Chondrocyte (in vitro differentiated cells): ENCODE measurements around the gene VDAC1. TPM values are rescaled to one million over a fixed set of nuclear protein-coding genes. Genes with fewer than 3 reads are reported as not detected.
A peak's percentile ranks its signal among the peaks of the same experiment; 100 is the strongest.

Experiments used
- DNase-seq: peaks from one replicate; pipeline ENCODE4 v3.0.0; 2021; ENCODE audit warnings: mixed read lengths, low spot score
- H3K27ac Mint-ChIP-seq: one replicate; pipeline ENCODE4 v1.8.0; 2021; ENCODE audit warnings: mild to moderate bottlenecking, moderate library complexity, mixed read lengths; ENCODE audit not compliant: unreplicated experiment
- H3K27me3 Mint-ChIP-seq: 2 replicates; pipeline ENCODE4 v1.8.0; 2021; ENCODE audit warnings: low read depth, mixed read lengths
- H3K36me3 Mint-ChIP-seq: 2 replicates; pipeline ENCODE4 v1.8.0; 2021; ENCODE audit warnings: low read depth, mixed read lengths
- H3K4me1 Mint-ChIP-seq: 2 replicates; pipeline ENCODE4 v1.8.0; 2021; ENCODE audit warnings: low read depth, mild to moderate bottlenecking, mixed read lengths
- H3K4me3 Mint-ChIP-seq: one replicate; pipeline ENCODE4 v1.8.0; 2021; ENCODE audit warnings: mild to moderate bottlenecking, moderate library complexity, mixed read lengths; ENCODE audit not compliant: unreplicated experiment
- H3K9me3 Mint-ChIP-seq: 2 replicates; pipeline ENCODE4 v1.8.0; 2021; ENCODE audit warnings: low read depth, mixed read lengths
- total RNA-seq: library from RNA; stranded (reverse); gene quantifications from 3 replicates; pipeline ENCODE4 v1.2.1, GENCODE V29; 2021
- TF ChIP-seq, protein P1 (sequence below): fragments of 200-600 bp; sonication (generic); IDR thresholded peaks from 2 replicates; pipeline ENCODE4 v1.5.0; 2021; ENCODE audit warnings: antibody characterized with exemption, mild to moderate bottlenecking, moderate library complexity

Gene VDAC1
- total RNA-seq, 1 donor from 2014 or later: 138 TPM

DNA sequence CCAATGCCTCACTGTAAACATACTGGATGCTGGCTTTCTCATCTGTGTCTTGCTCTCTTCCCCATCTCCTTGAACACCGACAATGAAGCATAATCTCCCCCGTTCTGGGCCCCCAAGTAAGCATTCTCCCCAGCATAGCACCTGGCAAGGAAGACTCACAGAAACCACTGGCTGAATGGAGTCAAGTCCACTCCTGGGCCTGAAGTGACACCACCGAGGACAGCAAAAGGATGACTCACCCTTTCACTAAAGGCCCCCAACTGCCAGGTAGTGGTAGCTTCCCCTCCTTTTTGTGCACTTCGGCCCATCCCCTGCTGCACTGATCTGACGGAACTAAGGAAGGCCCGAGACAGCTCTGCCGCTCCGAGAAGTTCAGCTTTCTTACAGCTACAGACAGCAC is 9.4 kb downstream of the VDAC1 start:
- Mint-ChIP-seq H3K4me3 (no peak overlapping the region), H3K27ac (peak overlapping the region; percentile 33)

DNA sequence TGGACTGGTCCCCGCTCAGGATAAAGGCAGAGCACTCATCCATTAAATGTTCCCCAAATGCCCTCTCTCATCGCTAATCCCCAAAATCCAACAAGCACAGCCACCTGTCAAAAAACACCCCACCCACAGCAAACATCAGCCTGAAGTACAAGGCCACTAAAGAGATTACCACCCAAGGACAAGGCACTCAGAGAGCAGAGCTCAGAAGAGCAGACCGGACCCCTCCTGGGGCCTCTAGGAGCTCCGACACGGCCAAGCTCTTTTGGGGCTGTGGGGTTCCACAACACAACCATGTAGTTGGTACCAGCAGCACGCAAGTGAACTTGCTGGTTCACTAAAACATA is 9.8 kb downstream of the VDAC1 start:
- Mint-ChIP-seq H3K4me3 (no peak overlapping the region), H3K4me1 (peaks cover 72% of the 10 kb centered on the region), H3K9me3 (no peaks in the 10 kb centered on the region), H3K27ac (peak overlapping the region; percentile 4), H3K27me3 (no peaks in the 10 kb centered on the region), H3K36me3 (peaks cover 9% of the 10 kb centered on the region)
- DNase-seq: no peak
- TF ChIP-seq, protein P1, sequence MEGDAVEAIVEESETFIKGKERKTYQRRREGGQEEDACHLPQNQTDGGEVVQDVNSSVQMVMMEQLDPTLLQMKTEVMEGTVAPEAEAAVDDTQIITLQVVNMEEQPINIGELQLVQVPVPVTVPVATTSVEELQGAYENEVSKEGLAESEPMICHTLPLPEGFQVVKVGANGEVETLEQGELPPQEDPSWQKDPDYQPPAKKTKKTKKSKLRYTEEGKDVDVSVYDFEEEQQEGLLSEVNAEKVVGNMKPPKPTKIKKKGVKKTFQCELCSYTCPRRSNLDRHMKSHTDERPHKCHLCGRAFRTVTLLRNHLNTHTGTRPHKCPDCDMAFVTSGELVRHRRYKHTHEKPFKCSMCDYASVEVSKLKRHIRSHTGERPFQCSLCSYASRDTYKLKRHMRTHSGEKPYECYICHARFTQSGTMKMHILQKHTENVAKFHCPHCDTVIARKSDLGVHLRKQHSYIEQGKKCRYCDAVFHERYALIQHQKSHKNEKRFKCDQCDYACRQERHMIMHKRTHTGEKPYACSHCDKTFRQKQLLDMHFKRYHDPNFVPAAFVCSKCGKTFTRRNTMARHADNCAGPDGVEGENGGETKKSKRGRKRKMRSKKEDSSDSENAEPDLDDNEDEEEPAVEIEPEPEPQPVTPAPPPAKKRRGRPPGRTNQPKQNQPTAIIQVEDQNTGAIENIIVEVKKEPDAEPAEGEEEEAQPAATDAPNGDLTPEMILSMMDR: no peak

More for the DNA sequence above, 9.4 kb downstream of the VDAC1 start:
- Mint-ChIP-seq H3K9me3 (no peaks in the 10 kb centered on the region), H3K27me3 (no peaks in the 10 kb centered on the region), H3K4me1 (peaks cover 76% of the 10 kb centered on the region), H3K36me3 (peaks cover 6% of the 10 kb centered on the region)
- TF ChIP-seq, protein P1: no peak
- peak; percentile 7 for DNase-seq

DNA sequence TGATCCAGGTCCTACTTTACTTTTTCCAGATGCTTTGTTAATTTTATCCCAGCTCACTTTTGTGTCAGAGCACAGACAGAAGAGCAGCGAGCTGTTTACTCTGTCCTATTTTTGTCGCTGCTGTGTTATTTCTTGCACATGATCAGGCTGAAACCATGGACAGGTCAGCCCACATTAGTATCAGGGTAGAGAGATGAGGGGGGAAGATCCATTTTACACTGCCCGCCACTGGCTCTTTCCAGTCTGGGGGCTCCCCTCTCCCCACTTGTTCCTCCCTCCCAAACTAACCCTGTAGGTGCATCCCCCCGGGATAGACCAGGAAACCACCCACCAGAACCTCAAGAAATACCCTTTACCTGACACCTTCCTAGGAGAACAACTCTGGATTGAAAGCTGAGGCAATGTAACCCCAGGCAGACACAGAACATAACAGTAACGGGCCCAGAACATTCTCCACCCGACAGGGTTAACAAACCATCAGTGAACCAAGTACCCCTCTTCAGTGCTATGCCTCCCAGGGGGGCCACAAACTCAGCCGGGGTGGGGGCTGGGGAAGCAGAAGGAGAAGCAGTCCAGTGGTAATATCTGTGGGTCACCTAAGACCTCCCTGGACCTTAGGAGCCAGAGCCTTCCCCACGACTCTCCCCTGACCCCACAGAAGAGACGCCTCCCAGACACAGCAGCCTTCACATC is 10.3 kb downstream of the VDAC1 start:
- Mint-ChIP-seq H3K27me3 (no peaks in the 10 kb centered on the region), H3K4me1 (peaks cover 67% of the 10 kb centered on the region), H3K4me3 (no peak overlapping the region), H3K27ac (peak overlapping the region; percentile 83), H3K9me3 (no peaks in the 10 kb centered on the region), H3K36me3 (peaks cover 9% of the 10 kb centered on the region)
- TF ChIP-seq, protein P1: no peak
- no peak for DNase-seq

DNA sequence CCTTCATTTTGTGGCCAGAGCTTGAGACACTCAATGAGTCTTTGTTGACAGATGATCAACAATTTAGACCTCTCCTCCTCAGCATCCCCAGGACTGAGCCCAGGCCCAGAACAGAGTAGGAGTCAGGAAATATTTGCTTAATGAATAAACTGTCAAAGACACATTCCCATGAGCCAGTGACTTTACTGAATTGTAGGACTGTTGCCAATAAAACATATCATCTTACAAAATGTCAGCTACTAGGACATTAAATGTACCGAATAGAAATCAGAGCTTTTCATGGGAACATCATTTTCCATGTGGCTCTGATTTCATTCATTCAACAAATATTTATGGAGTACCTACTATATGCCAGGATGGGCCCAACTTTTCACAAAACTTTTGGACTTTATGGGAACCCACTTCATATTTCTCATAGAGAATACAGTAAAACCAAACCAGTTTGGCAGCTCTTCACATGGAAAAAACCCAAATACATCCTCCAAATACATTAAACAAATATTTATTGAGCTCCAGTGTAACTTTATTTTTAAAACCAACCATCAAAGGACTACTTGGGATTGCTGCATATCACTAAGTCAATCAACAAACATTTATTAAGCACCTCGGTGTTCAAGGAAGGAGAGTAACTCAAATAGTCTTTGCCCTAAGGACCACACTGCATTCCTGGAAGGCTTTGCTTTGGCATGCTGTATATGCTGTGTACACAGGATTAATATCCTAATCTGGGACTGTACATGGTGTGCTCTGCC is 11.4 kb downstream of the VDAC1 start:
- H3K27ac Mint-ChIP-seq: peak overlapping the region; percentile 85
- TF ChIP-seq, protein P1: no peak
- no peak for DNase-seq

DNA sequence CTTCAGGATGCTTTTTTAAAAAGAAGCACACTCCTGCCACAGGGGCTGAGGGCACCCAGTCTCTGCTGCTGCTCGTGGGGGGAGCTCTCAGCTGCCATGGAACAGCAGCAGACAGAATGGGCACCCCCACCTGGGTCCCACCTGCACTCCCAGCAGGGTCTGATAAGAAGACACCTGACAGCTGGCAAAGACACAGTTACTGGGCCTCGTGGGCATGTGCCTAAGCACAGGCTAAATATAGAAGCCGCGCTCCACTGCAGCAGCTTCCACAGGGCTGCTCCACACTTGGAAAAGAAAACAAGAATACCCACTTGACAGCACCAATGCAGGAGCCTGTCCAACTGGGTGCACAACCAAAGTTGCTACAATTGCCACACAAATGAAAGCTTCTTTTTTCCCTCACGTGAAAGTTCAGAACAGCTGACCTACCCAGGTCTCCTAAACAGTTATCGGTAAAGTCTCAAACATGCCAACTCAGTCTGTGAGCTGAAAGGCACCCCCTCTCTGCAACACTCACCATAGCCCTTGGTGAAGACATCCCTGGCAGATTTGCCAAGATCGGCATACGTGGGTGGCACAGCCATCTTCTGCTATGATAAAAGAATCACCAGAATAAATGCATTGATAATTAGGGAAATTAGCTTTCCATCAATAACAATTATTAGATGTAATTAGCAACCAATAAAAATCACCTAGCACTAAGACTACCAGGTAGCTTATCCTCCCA is 12.2 kb downstream of the VDAC1 start:
- Mint-ChIP-seq H3K36me3 (peaks cover 17% of the 10 kb centered on the region), H3K4me3 (peak overlapping the region; percentile 20), H3K4me1 (peaks cover 66% of the 10 kb centered on the region), H3K9me3 (no peaks in the 10 kb centered on the region), H3K27me3 (no peaks in the 10 kb centered on the region), H3K27ac (peak overlapping the region; percentile 85)
- TF ChIP-seq, protein P1: no peak
- DNase-seq: peak; percentile 72

More for the DNA sequence above, 11.4 kb downstream of the VDAC1 start:
- Mint-ChIP-seq H3K4me1 (peaks cover 69% of the 10 kb centered on the region), H3K4me3 (peak overlapping the region; percentile 20), H3K27me3 (no peaks in the 10 kb centered on the region), H3K36me3 (peaks cover 13% of the 10 kb centered on the region), H3K9me3 (no peaks in the 10 kb centered on the region)
